Measurements from ENCODE around the gene CTRL. TPM values are rescaled to one million over a fixed set of nuclear protein-coding genes. Genes with fewer than 3 reads are reported as not detected.
"Not testable (repeated sequence)": the region's sequence is repeated elsewhere in the genome, so short reads cannot be mapped to it uniquely, and the experiment has no call there.

Gene CTRL
- total RNA-seq, 1 experiment from 2014 or later, result 1.3 TPM

DNA sequence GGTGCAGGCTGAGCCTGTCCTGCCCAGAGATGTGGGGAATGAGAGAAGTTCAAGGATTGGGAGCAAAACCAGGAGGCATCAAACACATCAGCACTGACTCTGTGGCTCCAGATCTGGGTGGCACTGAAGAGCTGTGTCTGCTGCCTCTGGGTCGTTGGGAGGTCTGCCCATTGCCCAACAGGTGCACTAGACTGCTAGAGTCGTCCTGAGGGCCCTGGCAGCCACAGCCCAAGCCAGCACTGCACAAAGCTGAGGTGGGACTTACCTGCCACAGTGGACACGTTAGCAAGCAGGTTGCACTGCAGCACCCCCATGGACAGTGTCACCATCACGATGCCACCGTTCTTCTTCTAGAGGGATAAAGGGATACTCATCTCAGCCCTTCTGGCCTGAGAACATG, 45.3 kb upstream of the CTRL start:
- intact Hi-C loops (cut with micrococcal nuclease; ENCODE audit: unreplicated experiment), result no loop called here
- no peaks in the 10 kb centered on the region for H3K9me3 ChIP-seq (ENCODE audit: insufficient read depth, low read depth)
- ChIA-PET POLR2A (ENCODE audit: unreplicated experiment) (interaction anchor here (0.6 kb wide), 1 partner anchor 8 kb away, joined by 4 read pairs; no protein-coding TSS in a partner anchor), CTCF (no interaction called here)
- H3K4me1 ChIP-seq (replicated peaks; ENCODE audit: insufficient read depth), result 0 out of 2 replicates have a peak, but pooled peaks cover 4% of the 10 kb centered on the region
- no peak overlapping the region for H3K4me3 ChIP-seq
- DNase-seq, result no peak
- no peak overlapping the region for H3K4me2 ChIP-seq
- H3K79me2 ChIP-seq (ENCODE audit: low read depth), result no peaks in the 10 kb centered on the region
- BruUV-seq (replicated peaks), result no TSS peak
- H3K27me3 ChIP-seq (ENCODE audit: insufficient read depth, low read depth), result no peaks in the 10 kb centered on the region
- H4K20me1 ChIP-seq (ENCODE audit: insufficient read depth), result no peaks in the 10 kb centered on the region
- no peak overlapping the region for H3K27ac ChIP-seq
- H2AFZ ChIP-seq, result no peak overlapping the region
- no peaks in the 10 kb centered on the region for H3K36me3 ChIP-seq (ENCODE audit: low read depth)
- TF ChIP-seq EZH2 (IDR thresholded peaks at IDR 0.05; ENCODE audit: low read depth) (no peak), CTCF (conservative IDR thresholded peaks at IDR 0.05) (no peak)
- no peaks in the 10 kb centered on the region for H3K9me2 ChIP-seq (ENCODE audit: insufficient read depth)
- 0 out of 2 replicates have a peak, but pooled peaks cover 4% of the 10 kb centered on the region for H3F3A ChIP-seq (ENCODE audit: insufficient read depth, low read depth)

DNA sequence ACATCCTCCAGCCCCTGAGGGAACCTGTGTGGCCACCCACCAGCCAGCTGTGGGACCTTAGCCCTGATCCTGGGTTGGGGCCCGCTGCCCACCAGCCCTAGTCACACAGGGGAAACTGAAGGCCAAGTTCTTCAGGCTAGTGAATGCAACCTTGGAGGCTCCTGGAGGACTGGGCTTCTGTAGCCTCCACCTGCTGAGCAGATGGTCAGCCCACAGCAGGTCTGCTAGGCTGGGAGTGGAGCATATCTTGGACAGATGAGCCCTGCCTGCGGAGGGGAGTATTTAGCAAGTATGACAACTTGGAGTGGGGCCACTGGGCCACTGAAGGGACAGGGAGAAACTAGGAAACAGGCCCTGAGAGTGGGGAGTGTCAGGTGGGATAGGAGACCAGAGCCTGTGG, 44.5 kb upstream of the CTRL start:
- CTCF ChIA-PET, result no interaction called here
- BruUV-seq (replicated peaks), result no TSS peak
- no peak overlapping the region for H3K4me2 ChIP-seq
- H3K27me3 ChIP-seq (ENCODE audit: insufficient read depth, low read depth), result no peaks in the 10 kb centered on the region
- POLR2A ChIA-PET (ENCODE audit: unreplicated experiment), result no interaction called here
- 0 out of 2 replicates have a peak, but pooled peaks cover 4% of the 10 kb centered on the region for H3F3A ChIP-seq (ENCODE audit: insufficient read depth, low read depth)
- TF ChIP-seq CTCF (conservative IDR thresholded peaks at IDR 0.05) (no peak), EZH2 (IDR thresholded peaks at IDR 0.05; ENCODE audit: low read depth) (no peak)
- H3K79me2 ChIP-seq (ENCODE audit: low read depth), result no peaks in the 10 kb centered on the region
- intact Hi-C loops (cut with micrococcal nuclease; ENCODE audit: unreplicated experiment), result no loop called here
- no peaks in the 10 kb centered on the region for H4K20me1 ChIP-seq (ENCODE audit: insufficient read depth)
- no peaks in the 10 kb centered on the region for H3K9me3 ChIP-seq (ENCODE audit: insufficient read depth, low read depth)
- H2AFZ ChIP-seq, result no peak overlapping the region
- no peak for DNase-seq
- no peak overlapping the region for H3K27ac ChIP-seq
- H3K9me2 ChIP-seq (ENCODE audit: insufficient read depth), result no peaks in the 10 kb centered on the region
- 0 out of 2 replicates have a peak, but pooled peaks cover 4% of the 10 kb centered on the region for H3K4me1 ChIP-seq (replicated peaks; ENCODE audit: insufficient read depth)
- H3K4me3 ChIP-seq, result no peak overlapping the region
- no peaks in the 10 kb centered on the region for H3K36me3 ChIP-seq (ENCODE audit: low read depth)

GRCh38 chr16:67975321-67976105, 43.9 kb upstream of the CTRL start:
- Histone ChIP-seq H3K27ac (no peak overlapping the region), H3K79me2 (ENCODE audit: low read depth) (no peaks in the 10 kb centered on the region), H3K27me3 (ENCODE audit: insufficient read depth, low read depth) (no peaks in the 10 kb centered on the region), H3K4me2 (no peak overlapping the region), H3K4me1 (replicated peaks; ENCODE audit: insufficient read depth) (0 out of 2 replicates have a peak, but pooled peaks cover 4% of the 10 kb centered on the region), H4K20me1 (ENCODE audit: insufficient read depth) (no peaks in the 10 kb centered on the region), H3K36me3 (ENCODE audit: low read depth) (no peaks in the 10 kb centered on the region), H3K9me2 (ENCODE audit: insufficient read depth) (no peaks in the 10 kb centered on the region), H3K4me3 (no peak overlapping the region), H3F3A (ENCODE audit: insufficient read depth, low read depth) (0 out of 2 replicates have a peak, but pooled peaks cover 4% of the 10 kb centered on the region), H3K9me3 (ENCODE audit: insufficient read depth, low read depth) (no peaks in the 10 kb centered on the region), H2AFZ (no peak overlapping the region)
- intact Hi-C loops (cut with micrococcal nuclease; ENCODE audit: unreplicated experiment), result no loop called here
- BruUV-seq (replicated peaks), result no TSS peak
- CTCF ChIA-PET, result no interaction called here
- no peak for DNase-seq
- POLR2A ChIA-PET (ENCODE audit: unreplicated experiment), result no interaction called here
- no peak for TF ChIP-seq EZH2 (IDR thresholded peaks at IDR 0.05; ENCODE audit: low read depth)
- no peak for TF ChIP-seq CTCF (conservative IDR thresholded peaks at IDR 0.05)

GRCh38 chr16:67972285-67972684, 40.6 kb upstream of the CTRL start:
- H2AFZ ChIP-seq; BruUV-seq (replicated peaks); POLR2A ChIA-PET (ENCODE audit: unreplicated experiment); H3K27ac ChIP-seq; H4K20me1 ChIP-seq (ENCODE audit: insufficient read depth); H3K4me1 ChIP-seq (replicated peaks; ENCODE audit: insufficient read depth); intact Hi-C loops (cut with micrococcal nuclease; ENCODE audit: unreplicated experiment); H3F3A ChIP-seq (ENCODE audit: insufficient read depth, low read depth); H3K36me3 ChIP-seq (ENCODE audit: low read depth); CTCF ChIA-PET; H3K4me2 ChIP-seq; H3K9me2 ChIP-seq (ENCODE audit: insufficient read depth); H3K9me3 ChIP-seq (ENCODE audit: insufficient read depth, low read depth); DNase-seq; H3K4me3 ChIP-seq; H3K79me2 ChIP-seq (ENCODE audit: low read depth); H3K27me3 ChIP-seq (ENCODE audit: insufficient read depth, low read depth): not testable (repeated sequence)
